HG03060 (cell line): Measurements from ENCODE around the gene TCP11L1.

Source experiments
- ATAC-seq: cut with Tn5 transposase; IDR thresholded peaks from one replicate; pipeline ENCODE4 v1.9.1; 2021; ENCODE audit warnings: low read depth, moderate number of reproducible peaks; ENCODE audit not compliant: unreplicated experiment

Gene TCP11L1

GRCh38 chr11:33039274-33040032 is at the start of gene TCP11L1:
Gene TCP11L1, plus strand, starts transcription at chr11:33039572. Its CDS starts 4,202 bp downstream, at chr11:33043774.
- peak; percentile 76 for ATAC-seq

DNA sequence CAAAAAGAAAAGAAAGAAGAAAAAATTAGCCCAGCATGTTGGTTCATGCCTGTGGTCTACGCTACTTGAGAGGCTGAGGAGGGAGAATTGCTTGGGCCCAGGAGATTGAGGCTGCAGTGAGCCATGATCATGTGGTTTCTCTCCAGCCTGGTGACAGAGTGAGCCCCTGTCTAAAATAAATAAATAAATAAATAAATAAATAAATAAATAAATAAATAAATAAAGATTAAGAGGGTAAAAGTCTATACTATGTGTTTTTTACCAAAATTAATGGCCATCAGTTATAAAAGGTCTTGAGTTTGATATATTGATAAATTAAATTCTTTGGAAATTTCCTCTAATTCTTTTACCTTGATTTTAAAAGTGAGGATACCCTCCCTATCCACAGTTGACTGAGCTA is 48.9 kb upstream of the TCP11L1 start:
- ATAC-seq, result no peak

- no peak for ATAC-seq
These were observed 47.9 kb upstream of the TCP11L1 start for GRCh38 chr11:32991427-32991826.

- ATAC-seq, result no peak
These were observed 47.5 kb upstream of the TCP11L1 start for GRCh38 chr11:32991898-32992297.

GRCh38 chr11:33000181-33000580 is 39.2 kb upstream of the TCP11L1 start:
- no peak for ATAC-seq

DNA sequence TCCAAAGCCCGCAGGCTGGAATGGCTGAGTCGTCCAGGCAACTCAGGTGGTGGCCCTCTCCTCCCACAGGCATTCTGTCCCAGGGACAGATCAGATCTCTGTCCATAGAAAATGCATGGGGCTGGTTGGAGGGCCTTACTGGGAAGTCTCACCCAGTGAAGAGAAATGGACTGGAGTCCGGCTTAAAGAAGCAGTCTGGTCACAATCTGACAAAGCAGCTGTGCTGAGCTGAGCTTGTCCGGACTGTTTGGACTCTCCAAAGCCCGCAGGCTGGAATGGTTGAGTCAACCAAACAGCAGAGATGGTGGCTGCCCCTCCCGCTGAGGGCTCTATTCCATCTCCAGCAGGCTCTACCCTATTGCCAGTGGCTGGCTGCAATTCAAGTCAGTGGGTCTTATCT is 38.1 kb upstream of the TCP11L1 start:
- ATAC-seq, result no peak

DNA sequence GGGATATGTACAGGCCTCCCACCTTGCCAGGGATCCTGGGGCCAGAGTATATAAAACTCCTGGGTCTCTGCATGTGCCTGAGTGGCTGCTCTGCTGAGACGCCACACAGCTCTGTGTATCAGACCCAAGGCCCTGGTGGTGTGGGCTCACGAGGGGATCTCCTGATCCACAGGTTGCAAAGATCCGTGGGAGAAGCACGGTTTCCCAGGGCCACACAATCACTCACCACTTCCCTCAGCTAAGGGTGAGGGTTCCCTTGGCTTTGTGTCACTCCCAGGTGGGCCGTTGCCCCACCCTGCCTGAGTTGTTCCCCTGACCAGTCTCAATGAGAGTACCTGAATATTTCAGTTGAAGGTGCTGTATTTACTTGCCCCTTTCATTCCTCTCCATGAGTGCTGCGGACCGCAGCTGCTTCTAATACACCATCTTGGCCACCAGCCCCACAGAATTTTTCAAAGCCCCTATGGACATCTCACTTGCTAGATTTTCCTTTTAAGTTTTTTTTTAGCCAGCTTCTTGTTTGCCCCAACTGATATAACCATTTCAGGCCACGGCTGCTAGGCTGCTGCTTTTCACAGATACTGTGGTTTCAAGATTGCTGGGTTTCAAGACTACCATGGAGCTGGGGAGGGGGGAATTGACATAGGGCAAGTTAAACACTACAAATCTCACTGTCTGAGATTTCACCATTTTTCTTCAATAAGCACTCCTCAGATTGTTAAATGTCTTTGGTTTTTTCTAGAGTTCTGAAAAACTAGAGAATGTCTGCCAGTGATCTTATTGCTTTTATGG is 37.4 kb upstream of the TCP11L1 start:
- ATAC-seq, result no peak

- no peak for ATAC-seq
These were observed 34.2 kb upstream of the TCP11L1 start for GRCh38 chr11:33005175-33005574.

- ATAC-seq, result no peak
These were observed 33.4 kb upstream of the TCP11L1 start for GRCh38 chr11:33006010-33006409.

DNA sequence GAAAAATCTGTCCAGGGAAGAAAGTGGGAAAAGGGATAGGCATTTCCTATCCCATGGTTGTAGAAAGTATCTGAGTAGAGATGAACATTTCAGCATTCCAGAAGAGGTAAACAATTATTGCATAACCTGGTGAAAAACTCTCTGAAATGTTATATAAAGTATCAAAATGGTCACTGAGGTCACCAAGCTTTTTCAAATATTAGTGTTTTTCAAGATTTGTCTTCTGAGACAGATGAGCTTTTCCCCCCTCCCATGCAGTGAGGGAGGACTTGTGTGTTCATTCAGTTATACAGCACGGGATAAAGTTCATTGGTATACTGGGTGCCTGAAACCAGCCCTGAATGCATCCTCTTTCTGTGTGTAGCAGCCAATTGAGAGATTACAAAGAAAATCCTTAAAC is 25.6 kb upstream of the TCP11L1 start:
- ATAC-seq, result no peak

GRCh38 chr11:33015621-33016551 is 23.5 kb upstream of the TCP11L1 start, which contains the start of gene DEPDC7:
Gene DEPDC7, plus strand, starts transcription at chr11:33015878. Its CDS starts 78 bp downstream, at chr11:33015956.
- peak; percentile 44 for ATAC-seq

GRCh38 chr11:33016654-33017053 is 22.7 kb upstream of the TCP11L1 start:
- ATAC-seq, result no peak

- ATAC-seq, result no peak
These were observed 21.9 kb upstream of the TCP11L1 start for GRCh38 chr11:33017478-33017877.

DNA sequence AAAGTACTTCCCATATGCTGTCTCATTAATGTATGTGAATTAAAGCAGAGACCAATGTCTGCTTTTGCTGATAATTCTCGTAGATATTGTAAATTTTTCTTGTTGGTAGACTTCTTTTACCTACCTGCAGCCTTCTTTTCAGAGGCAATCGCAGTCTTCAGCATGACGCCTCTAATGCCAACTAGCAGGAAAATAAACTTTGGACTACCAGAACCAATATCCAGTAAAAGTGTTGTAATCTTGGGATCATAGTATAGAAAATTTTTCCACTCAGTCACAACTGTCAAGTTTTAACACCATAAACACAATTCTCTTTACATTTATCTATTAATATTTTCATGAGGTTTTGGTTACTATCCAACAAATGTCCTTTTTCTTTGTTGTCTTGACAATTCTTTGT is 21.4 kb upstream of the TCP11L1 start:
- no peak for ATAC-seq

DNA sequence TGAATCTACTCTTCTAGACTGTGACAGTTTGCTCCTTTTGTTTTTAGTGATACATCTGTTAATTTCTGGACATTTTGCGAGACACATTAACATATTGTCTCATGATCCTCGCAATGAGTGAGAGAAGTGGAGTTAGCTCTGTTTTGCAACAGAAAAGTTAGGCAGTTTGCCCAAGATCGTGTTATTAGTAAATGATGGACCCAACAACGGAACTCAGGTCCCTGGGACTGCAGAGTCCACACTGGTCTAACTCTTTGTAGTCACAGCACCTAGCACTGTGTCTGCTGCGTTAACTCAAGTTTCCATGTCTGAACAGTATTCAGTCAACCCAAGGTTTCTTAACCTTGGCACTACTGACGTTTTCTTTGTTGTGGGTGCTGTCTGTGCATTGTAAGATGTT is 20.5 kb upstream of the TCP11L1 start:
- no peak for ATAC-seq

GRCh38 chr11:33021501-33021900 is 17.9 kb upstream of the TCP11L1 start:
- ATAC-seq, result no peak

- no peak for ATAC-seq
These were observed 17.4 kb upstream of the TCP11L1 start for GRCh38 chr11:33021937-33022336.

DNA sequence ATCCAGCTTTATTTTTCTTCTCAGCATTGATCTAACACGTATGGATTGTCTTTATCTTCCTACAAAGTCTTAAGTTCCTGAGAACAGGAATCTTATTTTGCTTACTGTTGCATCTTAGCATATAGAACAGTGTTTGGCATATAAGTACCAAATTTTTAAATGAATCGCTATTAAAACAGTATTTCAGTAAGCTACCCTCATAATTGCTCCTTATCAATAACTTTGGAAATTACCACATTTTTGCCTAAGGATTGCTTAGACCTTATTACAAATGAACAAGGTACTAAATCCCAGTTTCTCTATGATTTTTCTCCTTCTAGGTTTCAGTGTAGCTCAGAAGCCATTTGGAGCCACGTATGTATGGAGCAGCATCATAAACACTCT is 14.0 kb upstream of the TCP11L1 start:
- no peak for ATAC-seq

DNA sequence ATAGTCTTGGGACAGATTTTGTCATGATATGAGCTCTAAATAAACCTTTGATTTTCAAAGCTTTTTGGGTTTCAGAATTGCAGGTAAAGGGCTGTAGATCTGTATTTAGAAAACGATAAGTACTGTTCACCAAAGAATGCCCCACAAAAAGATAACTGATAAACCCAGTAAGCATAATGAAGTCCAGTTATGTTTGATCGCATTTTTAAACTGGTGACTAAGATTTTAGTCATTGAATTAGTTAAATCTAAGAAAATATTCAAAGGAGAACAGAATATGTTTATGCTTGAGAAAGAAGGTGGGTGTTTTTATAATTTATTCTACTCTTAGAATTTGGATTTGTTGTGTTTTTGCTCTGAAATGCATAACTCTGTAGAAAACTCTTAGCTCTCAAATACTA is 12.1 kb upstream of the TCP11L1 start:
- no peak for ATAC-seq

DNA sequence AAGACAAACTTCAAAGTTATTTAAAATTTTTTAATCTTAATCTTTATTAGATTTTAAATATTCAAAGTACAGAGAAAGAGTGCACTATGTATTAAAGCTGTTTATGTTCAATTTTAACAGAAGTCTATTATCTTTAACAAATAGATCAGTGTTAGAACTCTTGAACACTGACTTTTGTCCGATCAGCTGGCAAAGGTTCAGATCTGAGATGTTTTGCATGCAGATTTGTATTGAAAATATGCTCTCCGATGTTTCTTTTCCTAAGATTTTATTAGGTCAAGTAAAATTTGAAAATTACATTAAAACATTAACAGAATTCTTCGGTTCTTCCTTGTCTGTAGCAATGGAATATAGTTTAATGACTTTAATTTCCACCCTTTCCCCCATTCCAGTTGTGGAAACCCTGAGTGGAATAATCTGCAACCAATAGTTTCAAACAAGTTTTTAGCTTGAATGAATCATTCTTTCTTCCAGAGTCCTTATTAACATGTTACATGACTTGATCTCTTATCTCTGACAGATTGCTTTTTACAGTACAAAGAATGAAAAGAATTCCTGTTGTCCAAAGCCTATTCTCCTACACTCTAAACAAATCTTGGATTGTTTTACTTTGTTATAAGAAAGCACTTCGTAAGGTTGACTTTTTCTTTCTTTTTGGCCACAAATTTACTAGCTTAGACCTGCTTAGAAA is 11.4 kb upstream of the TCP11L1 start:
- ATAC-seq, result no peak
